IPS-15b (cell line): Measurements from ENCODE around the gene OBI1.

Source experiments
- H3K27me3 ChIP-seq: one replicate; pipeline ENCODE4 v1.6.1; 2013; ENCODE audit warnings: low read length; ENCODE audit not compliant: control insufficient read depth, insufficient read depth
- H3K36me3 ChIP-seq: one replicate; pipeline ENCODE4 v1.6.1; 2013; ENCODE audit warnings: low read length; ENCODE audit not compliant: control insufficient read depth, insufficient read depth
- H3K4me1 ChIP-seq: one replicate; pipeline ENCODE4 v1.6.1; 2013; ENCODE audit warnings: mild to moderate bottlenecking, low read length; ENCODE audit not compliant: control insufficient read depth, insufficient read depth
- H3K4me3 ChIP-seq: one replicate; pipeline ENCODE4 v1.5.1; 2013; ENCODE audit warnings: low read depth, low read length
- H3K9ac ChIP-seq: one replicate; pipeline ENCODE4 v1.6.1; 2013; ENCODE audit warnings: low read depth, mild to moderate bottlenecking, low read length
- H3K9me3 ChIP-seq: one replicate; pipeline ENCODE4 v1.6.1; 2013; ENCODE audit warnings: mild to moderate bottlenecking, low read length; ENCODE audit not compliant: control insufficient read depth, insufficient read depth

The OBI1 gene

GRCh38 chr13:78593129-78593528, 65.8 kb downstream of the OBI1 start:
- H3K27me3 ChIP-seq, result peaks cover 99% of the 10 kb centered on the region
- no peaks in the 10 kb centered on the region for H3K9me3 ChIP-seq
- H3K4me3 ChIP-seq, result no peak overlapping the region
- peaks cover 10% of the 10 kb centered on the region for H3K4me1 ChIP-seq
- H3K9ac ChIP-seq, result no peak overlapping the region
- no peaks in the 10 kb centered on the region for H3K36me3 ChIP-seq

GRCh38 chr13:78592584-78592983, 66.4 kb downstream of the OBI1 start:
- H3K27me3 ChIP-seq, result peaks cover 99% of the 10 kb centered on the region
- no peak overlapping the region for H3K9ac ChIP-seq
- H3K4me3 ChIP-seq, result no peak overlapping the region
- no peaks in the 10 kb centered on the region for H3K9me3 ChIP-seq
- H3K36me3 ChIP-seq, result no peaks in the 10 kb centered on the region
- H3K4me1 ChIP-seq, result peaks cover 10% of the 10 kb centered on the region

- Histone ChIP-seq H3K27me3 (peaks cover 85% of the 10 kb centered on the region), H3K9ac (no peak overlapping the region), H3K4me3 (no peak overlapping the region), H3K36me3 (no peaks in the 10 kb centered on the region), H3K9me3 (no peaks in the 10 kb centered on the region), H3K4me1 (peaks cover 3% of the 10 kb centered on the region)
Measured at GRCh38 chr13:78589206-78589605, 69.7 kb downstream of the OBI1 start.

- H3K4me1 ChIP-seq, result no peaks in the 10 kb centered on the region
- peaks cover 67% of the 10 kb centered on the region for H3K27me3 ChIP-seq
- peak overlapping the region; percentile 38 for H3K4me3 ChIP-seq
Measured at GRCh38 chr13:78587395-78587794, 71.6 kb downstream of the OBI1 start.

GRCh38 chr13:78586706-78587105, 72.2 kb downstream of the OBI1 start:
- Histone ChIP-seq H3K9ac (no peak overlapping the region), H3K27me3 (peaks cover 60% of the 10 kb centered on the region), H3K36me3 (no peaks in the 10 kb centered on the region), H3K9me3 (no peaks in the 10 kb centered on the region), H3K4me3 (peak overlapping the region; percentile 12), H3K4me1 (no peaks in the 10 kb centered on the region)

More at GRCh38 chr13:78587395-78587794, 71.6 kb downstream of the OBI1 start:
- no peaks in the 10 kb centered on the region for H3K9me3 ChIP-seq
- no peak overlapping the region for H3K9ac ChIP-seq
- no peaks in the 10 kb centered on the region for H3K36me3 ChIP-seq

- Histone ChIP-seq H3K9me3 (no peaks in the 10 kb centered on the region), H3K36me3 (no peaks in the 10 kb centered on the region), H3K27me3 (no peaks in the 10 kb centered on the region), H3K9ac (no peak overlapping the region), H3K4me3 (no peak overlapping the region), H3K4me1 (no peaks in the 10 kb centered on the region)
Measured at GRCh38 chr13:78576261-78576660, 82.7 kb downstream of the OBI1 start.

- Histone ChIP-seq H3K36me3 (no peaks in the 10 kb centered on the region), H3K27me3 (no peaks in the 10 kb centered on the region), H3K9ac (no peak overlapping the region), H3K4me3 (no peak overlapping the region), H3K4me1 (peaks cover 2% of the 10 kb centered on the region), H3K9me3 (no peaks in the 10 kb centered on the region)
Measured at GRCh38 chr13:78572459-78572858, 86.5 kb downstream of the OBI1 start.

GRCh38 chr13:78569029-78569428, 89.9 kb downstream of the OBI1 start:
- Histone ChIP-seq H3K27me3 (no peaks in the 10 kb centered on the region), H3K4me3 (no peak overlapping the region), H3K36me3 (no peaks in the 10 kb centered on the region), H3K9me3 (no peaks in the 10 kb centered on the region), H3K9ac (no peak overlapping the region), H3K4me1 (peaks cover 2% of the 10 kb centered on the region)

- no peaks in the 10 kb centered on the region for H3K36me3 ChIP-seq
- H3K4me1 ChIP-seq, result peaks cover 2% of the 10 kb centered on the region
- no peak overlapping the region for H3K9ac ChIP-seq
- H3K4me3 ChIP-seq, result no peak overlapping the region
- H3K27me3 ChIP-seq, result no peaks in the 10 kb centered on the region
- H3K9me3 ChIP-seq, result no peaks in the 10 kb centered on the region
Measured at GRCh38 chr13:78566631-78567030, 92.3 kb downstream of the OBI1 start.
